ENCODE results near the gene ZNG1E. TPM values are rescaled to one million over a fixed set of nuclear protein-coding genes. Genes with fewer than 3 reads are reported as not detected.
"Not testable (repeated sequence)": the region's sequence is repeated elsewhere in the genome, so short reads cannot be mapped to it uniquely, and the experiment has no call there.

ZNG1E gene
- polyA plus RNA-seq (ENCODE audit: insufficient read length): 40.7 TPM

GRCh38 chr9:65675589-65676021, at the start of gene ZNG1E:
Gene ZNG1E (plus strand): TSS chr9:65675928. CDS start chr9:65675977, 49 bp downstream.
- DNase-seq (ENCODE audit: low read depth): not testable (repeated sequence)

GRCh38 chr9:65673579-65673978, 2.1 kb upstream of the ZNG1E start:
- DNase-seq (ENCODE audit: low read depth): not testable (repeated sequence)

- not testable (repeated sequence) for DNase-seq (ENCODE audit: low read depth)
Measured at GRCh38 chr9:65675018-65675417, 710 bp upstream of the ZNG1E start.

GRCh38 chr9:65676389-65676788, 661 bp downstream of the ZNG1E start:
- DNase-seq (ENCODE audit: low read depth): not testable (repeated sequence)

- DNase-seq (ENCODE audit: low read depth): not testable (repeated sequence)
Measured at GRCh38 chr9:65678533-65678932, 2.8 kb downstream of the ZNG1E start.

GRCh38 chr9:65703550-65703949, 27.8 kb downstream of the ZNG1E start:
- not testable (repeated sequence) for DNase-seq (ENCODE audit: low read depth)

GRCh38 chr9:65714445-65714844, 38.7 kb downstream of the ZNG1E start:
- DNase-seq (ENCODE audit: low read depth): not testable (repeated sequence)

GRCh38 chr9:65737096-65737564, 61.4 kb downstream of the ZNG1E start, which contains the start of gene FOXD4L4:
Gene FOXD4L4 (plus strand): TSS chr9:65737146. CDS start chr9:65737146, 0 bp downstream.
- not testable (repeated sequence) for DNase-seq (ENCODE audit: low read depth)

GRCh38 chr9:65738133-65738532, 62.4 kb downstream of the ZNG1E start:
- DNase-seq (ENCODE audit: low read depth): not testable (repeated sequence)

Other genes with a start within 250 kb of the ZNG1E start
- not detected for gene FOXD4L4, start 61.2 kb downstream of the ZNG1E start, polyA plus RNA-seq (ENCODE audit: insufficient read length)

All from forelimb muscle (tissue), 1 donor.